Kidney epithelial cell (primary cell): ENCODE results near the gene FRMD1. TPM values are rescaled to one million over a fixed set of nuclear protein-coding genes. Genes with fewer than 3 reads are reported as not detected.

ENCODE experiments used
- DNase-seq: peaks from one replicate; pipeline ENCODE4 v3.0.0-alpha.2; 2010; ENCODE audit warnings: low read depth
- H3K27me3 ChIP-seq: 2 replicates; pipeline ENCODE4 v1.6.0; 2011; ENCODE audit warnings: low read length; ENCODE audit not compliant: control insufficient read depth, insufficient read depth
- H3K36me3 ChIP-seq: 2 replicates; pipeline ENCODE4 v1.5.1; 2011; ENCODE audit warnings: low read length; ENCODE audit not compliant: control insufficient read depth, insufficient read depth
- H3K4me3 ChIP-seq: 2 replicates; pipeline ENCODE4 v1.5.1; 2011; ENCODE audit warnings: low read depth, mild to moderate bottlenecking, control low read depth, low read length
- CTCF ChIP-seq: IDR thresholded peaks from 2 replicates; pipeline ENCODE4 v1.5.1; 2011; ENCODE audit warnings: mild to moderate bottlenecking, moderate library complexity, low read length, control low read depth, inconsistent platforms; ENCODE audit not compliant: insufficient read depth, poor library complexity, severe bottlenecking
- total RNA-seq: library from RNA; depleted of rRNA; stranded (reverse); fragments of >200 nt; gene quantifications from 2 replicates; pipeline ENCODE4 v1.2.3, GENCODE V29; 2015

FRMD1 gene
- total RNA-seq, 1 donor from 2014 or later, result not detected

- no peaks in the 10 kb centered on the region for H3K36me3 ChIP-seq
- peaks cover 21% of the 10 kb centered on the region for H3K27me3 ChIP-seq
- H3K4me3 ChIP-seq, result no peak overlapping the region
- DNase-seq, result no peak
- TF ChIP-seq CTCF, result no peak
Measured at GRCh38 chr6:168090706-168091105, 11.7 kb upstream of the FRMD1 start.

DNA sequence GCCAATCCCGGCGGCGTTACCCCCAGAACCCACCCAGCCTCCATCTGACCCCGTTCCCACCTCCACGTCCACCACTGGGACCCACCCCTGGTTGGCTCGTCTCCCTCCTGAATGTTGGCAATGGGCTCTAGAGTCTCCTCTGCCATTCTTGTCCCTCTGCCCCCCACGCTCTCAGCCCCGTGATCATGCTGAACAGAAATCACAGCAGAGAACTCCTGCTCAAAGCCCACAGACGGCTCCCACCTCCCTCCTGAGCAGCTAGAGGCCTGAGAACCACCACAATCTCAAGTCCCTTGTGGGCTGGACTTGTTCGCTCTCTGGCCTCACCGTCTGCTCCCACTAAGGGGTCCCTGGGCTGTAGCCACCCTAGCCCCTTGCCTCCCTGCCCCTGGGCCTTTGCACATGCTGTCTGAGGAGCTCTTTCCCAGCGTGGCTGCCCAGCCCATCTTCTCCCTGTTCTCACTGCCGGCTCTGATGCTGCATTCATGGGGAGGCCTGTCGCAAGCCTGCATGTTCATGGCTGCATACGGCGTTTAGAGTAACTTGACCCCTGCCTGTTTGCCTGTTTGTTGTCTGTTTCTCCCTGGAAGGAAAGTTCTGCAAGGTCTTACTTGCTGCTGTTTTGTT is 11.2 kb upstream of the FRMD1 start:
- Histone ChIP-seq H3K36me3 (no peaks in the 10 kb centered on the region), H3K4me3 (no peak overlapping the region), H3K27me3 (peaks cover 21% of the 10 kb centered on the region)
- no peak for TF ChIP-seq CTCF
- no peak for DNase-seq

GRCh38 chr6:168089186-168090063 is 10.4 kb upstream of the FRMD1 start:
- Histone ChIP-seq H3K36me3 (no peaks in the 10 kb centered on the region), H3K27me3 (peaks cover 22% of the 10 kb centered on the region), H3K4me3 (no peak overlapping the region)
- no peak for TF ChIP-seq CTCF
- DNase-seq, result no peak

DNA sequence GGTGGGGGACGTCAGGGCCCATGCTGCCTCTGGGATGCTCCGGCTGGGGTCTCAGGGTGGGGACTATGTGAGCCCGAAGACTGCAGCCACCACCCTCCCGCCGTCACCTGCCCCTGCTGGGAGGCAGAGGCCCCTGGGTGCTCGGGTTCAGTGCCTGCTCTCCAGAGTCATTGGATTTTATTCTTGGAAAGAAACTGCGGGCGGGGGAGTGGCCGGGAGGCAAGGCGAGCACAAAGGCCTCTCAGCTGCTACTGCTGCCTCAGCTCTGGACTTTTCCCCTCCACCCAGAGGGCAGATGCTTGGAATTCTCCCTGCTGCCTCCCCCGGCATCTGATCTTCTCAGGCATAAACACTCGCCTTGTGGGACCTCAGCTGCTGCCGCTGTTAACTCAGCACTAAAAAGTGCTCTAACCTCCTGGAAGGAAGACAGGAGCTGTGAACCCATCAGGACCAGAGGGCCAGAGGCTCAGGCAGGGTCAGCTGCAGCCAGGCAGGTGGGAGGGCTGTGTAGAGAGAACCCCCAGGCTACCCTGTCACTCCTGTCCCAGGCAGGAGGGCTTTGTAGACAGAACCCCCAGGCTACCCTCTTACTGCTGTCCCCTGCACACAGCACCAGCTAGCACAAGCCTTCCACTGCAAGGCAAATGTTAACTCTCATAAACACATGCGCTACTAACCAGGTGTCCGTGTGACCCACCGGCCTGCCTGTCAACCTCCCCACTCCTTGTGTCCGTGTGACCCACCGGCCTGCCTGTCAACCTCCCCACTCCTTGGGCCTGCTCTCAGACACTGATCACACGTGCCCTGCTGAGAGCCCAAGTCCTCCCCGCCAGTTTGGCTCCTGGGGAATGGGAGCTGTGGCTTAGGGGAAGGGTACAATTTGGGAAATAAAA is 9.4 kb upstream of the FRMD1 start:
- H3K4me3 ChIP-seq, result no peak overlapping the region
- TF ChIP-seq CTCF, result no peak
- DNase-seq, result peak; percentile 48
- no peaks in the 10 kb centered on the region for H3K36me3 ChIP-seq
- H3K27me3 ChIP-seq, result peaks cover 26% of the 10 kb centered on the region

DNA sequence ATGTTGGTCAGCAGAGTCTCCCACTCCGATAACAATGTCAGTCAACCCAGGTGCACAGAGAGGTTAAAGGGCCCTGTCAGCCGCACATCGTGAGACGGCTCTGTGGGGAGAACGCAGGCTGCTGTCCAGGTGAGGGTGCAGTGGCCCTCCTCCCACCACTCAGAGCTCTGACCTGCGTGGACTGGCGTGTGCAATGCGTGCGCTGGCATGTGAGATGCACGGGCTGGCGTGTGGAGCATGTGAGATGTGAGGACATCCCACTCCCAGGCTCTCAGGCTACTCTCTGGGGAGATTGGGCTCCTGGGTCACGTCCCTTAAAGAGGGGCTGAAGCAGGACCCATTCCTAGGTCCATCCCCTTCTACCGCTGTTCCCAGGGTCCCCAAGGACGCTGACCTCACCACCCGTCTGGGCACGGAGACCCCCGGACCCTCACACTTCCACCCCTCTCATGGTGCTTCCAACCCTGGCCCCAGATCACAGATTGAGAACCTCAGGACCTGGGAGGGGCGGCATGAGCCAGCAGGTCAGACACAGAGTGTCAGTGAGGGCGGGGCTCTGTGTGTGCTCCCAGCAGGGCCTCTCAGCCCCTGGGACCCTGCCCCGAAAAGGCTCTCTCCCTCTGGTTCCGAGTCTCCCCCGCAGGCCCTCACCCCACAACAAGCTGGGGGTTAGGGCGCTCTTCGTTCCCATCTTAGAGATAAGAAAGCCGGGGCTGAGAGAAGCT is 8.6 kb upstream of the FRMD1 start:
- DNase-seq, result no peak
- no peaks in the 10 kb centered on the region for H3K36me3 ChIP-seq
- TF ChIP-seq CTCF, result no peak
- peaks cover 28% of the 10 kb centered on the region for H3K27me3 ChIP-seq
- H3K4me3 ChIP-seq, result no peak overlapping the region
